HG02571 (cell line): ENCODE measurements around the gene FCRL1.

Source experiments
- ATAC-seq: cut with Tn5 transposase; IDR thresholded peaks from one replicate; pipeline ENCODE4 v1.9.1; 2021; ENCODE audit warnings: mild to moderate bottlenecking, moderate library complexity; ENCODE audit not compliant: unreplicated experiment

The FCRL1 gene

GRCh38 chr1:157803851-157804250, 16.1 kb downstream of the FCRL1 start:
- no peak for ATAC-seq

GRCh38 chr1:157799996-157800395, 19.9 kb downstream of the FCRL1 start:
- ATAC-seq = no peak

DNA sequence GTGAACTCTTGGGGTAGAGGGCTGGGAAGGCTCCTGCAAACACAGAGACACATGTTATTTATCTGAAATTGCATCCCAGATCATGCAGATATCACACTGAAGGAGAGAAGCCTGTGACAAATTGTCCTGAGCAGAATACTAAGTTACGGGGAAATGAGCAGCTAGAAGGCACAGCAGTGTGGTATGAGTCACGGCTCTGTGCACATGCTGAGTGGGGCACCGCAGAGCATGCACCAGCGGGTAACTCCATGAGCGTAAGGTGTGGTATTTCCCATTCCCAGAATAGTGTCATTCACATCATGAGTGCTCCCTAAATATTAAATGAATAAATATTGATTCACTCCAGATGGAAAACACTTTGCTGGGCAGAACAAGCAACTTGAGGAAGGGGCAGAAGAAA, 21.7 kb downstream of the FCRL1 start:
- no peak for ATAC-seq

GRCh38 chr1:157785248-157785647, 34.7 kb downstream of the FCRL1 start:
- ATAC-seq = no peak

- no peak for ATAC-seq
Measured at GRCh38 chr1:157784801-157785200, 35.1 kb downstream of the FCRL1 start.

- no peak for ATAC-seq
Measured at GRCh38 chr1:157782931-157783330, 37.0 kb downstream of the FCRL1 start.

- ATAC-seq = peak; percentile 50
Measured at GRCh38 chr1:157781048-157781447, 38.9 kb downstream of the FCRL1 start.

DNA sequence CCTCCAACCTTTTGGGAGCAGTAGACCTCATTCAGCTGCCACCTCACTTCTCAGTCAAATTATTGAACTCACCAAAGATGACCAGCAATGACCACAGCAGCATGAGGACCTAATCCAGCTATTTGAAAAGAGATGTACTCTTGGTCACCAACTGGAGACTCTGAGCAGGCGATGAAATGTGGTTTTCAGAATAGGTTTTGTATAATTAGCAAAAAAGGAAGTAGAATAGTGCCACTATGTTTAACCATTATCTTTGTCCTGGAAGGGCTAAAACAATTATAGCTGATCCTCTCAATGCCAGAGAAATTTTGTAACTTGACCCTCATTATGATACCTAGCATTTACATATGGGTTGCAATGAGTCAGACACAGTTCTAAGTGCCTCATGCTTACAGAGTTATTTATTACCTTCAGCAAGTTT, 42.9 kb downstream of the FCRL1 start, which contains the start of gene FCRL2:
FCRL2 (minus strand) TSS at position 162 of the 421 bp plus-strand sequence; CDS start at position 103, 59 bp downstream.
- ATAC-seq = peak; percentile 47

GRCh38 chr1:157775101-157775870, 44.6 kb downstream of the FCRL1 start:
- no peak for ATAC-seq

DNA sequence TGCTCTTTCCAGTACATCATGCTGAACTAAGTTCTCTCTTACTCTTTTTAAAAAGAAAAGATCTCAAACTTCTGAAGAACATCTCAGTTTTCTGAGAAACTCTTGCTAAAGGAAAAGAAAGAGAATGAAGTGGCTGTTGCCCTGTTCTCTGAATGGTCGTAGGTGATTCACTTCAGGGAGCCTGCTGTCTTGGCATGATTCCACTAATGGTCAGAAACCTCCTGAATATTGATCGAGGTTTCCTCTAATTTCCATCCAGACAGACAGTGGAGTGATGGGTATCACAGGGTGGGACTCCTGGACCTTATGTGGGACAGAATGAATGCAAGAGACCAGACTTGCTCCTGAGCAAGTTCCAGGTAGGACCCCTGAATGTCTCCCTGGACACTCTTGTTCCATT, 45.5 kb downstream of the FCRL1 start:
- ATAC-seq = no peak

- ATAC-seq = peak; percentile 57
Measured at GRCh38 chr1:157773493-157774350, 46.2 kb downstream of the FCRL1 start.

DNA sequence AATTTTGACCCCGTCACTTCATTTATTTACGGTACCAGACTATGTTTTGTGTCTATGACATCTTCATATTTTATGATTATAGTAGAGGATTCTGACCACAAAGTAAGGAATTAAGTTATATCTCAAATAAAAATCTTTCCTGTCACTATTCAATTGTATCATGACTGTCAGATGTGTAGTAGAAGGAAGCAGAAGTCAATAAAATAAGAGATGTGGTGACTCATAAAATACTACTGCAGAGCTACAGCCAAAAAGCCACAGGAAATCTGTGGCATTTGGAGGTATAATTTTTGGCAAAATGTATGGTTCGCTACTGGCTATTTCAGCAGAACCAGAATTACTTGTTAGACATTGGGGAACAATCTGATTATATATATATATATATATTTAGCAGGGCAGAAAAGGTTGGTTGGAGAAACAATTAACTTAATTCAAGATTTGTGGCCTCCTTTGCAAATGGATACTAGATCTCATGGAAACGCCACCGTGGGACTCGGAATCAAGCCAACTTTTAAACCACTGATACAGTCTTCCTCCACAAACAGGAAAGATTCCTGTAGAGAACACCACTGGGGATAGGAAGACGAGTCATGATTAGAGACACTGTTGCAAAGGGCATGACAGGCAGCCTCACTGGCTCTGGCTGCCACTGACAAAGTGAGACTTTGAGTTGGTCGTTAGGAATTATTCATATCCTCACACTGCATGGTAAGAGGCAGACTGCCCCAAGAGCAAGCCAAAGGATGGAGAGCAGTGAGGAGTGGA, 48.1 kb downstream of the FCRL1 start:
- no peak for ATAC-seq

DNA sequence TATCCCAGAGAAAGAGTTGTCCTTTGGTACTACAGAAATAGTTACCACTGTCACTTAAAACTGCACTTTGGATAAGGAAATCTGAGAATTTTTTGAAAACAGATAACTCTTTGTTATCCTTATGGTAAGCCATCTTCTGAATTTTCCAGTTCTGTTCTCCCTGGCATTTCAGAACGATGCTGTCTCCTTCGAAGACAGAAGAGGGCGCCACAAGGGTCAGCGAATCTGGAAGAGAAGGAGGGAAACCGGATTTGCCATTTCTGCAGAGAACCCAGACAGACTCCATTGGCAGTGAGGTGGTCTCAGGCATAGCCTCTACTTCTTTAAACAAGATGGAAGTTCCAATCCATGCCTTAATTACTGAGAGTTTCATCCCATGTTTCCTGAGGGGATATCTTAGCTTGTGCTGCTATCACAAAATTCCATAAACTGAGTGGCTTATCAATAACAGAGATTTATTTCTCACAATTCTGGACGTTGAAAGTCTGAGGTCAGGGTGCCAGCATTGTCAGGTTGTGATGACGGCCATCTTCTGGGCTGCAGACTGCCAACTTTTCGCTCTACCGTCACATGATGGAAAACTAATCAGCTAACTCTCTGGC, 49.4 kb downstream of the FCRL1 start:
- no peak for ATAC-seq

GRCh38 chr1:157766792-157767191, 53.1 kb downstream of the FCRL1 start:
- ATAC-seq = no peak

DNA sequence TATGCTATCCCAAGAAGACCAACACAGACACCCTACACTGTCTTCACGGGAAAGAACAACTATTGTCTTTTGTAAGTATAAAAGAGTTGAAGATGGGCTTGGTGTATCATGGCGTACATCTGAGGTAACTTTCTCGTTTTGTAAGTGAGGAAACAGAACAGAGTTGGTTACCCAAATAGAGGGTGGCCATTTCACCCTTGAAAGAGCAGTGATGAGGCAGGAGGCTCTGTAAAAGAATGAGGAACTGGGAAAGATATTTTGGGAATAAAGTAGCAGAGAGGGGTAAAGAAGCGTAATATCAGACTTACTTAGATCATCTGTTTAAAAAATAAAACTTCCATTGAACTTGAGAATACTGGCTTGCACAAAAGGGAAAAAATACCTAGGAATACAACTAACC, 61.9 kb downstream of the FCRL1 start:
- ATAC-seq = no peak

GRCh38 chr1:157753611-157754010, 66.3 kb downstream of the FCRL1 start:
- ATAC-seq = no peak

GRCh38 chr1:157751283-157751682, 68.6 kb downstream of the FCRL1 start:
- ATAC-seq = no peak

- no peak for ATAC-seq
Measured at GRCh38 chr1:157748262-157748817, 71.6 kb downstream of the FCRL1 start.
